GM21381 (cell line): ENCODE measurements around the gene RPP21.

Experiments used
- ATAC-seq: cut with Tn5 transposase; IDR thresholded peaks from one replicate; pipeline ENCODE4 v1.9.1; 2021; ENCODE audit warnings: mild to moderate bottlenecking, moderate library complexity; ENCODE audit not compliant: unreplicated experiment

The RPP21 gene

DNA sequence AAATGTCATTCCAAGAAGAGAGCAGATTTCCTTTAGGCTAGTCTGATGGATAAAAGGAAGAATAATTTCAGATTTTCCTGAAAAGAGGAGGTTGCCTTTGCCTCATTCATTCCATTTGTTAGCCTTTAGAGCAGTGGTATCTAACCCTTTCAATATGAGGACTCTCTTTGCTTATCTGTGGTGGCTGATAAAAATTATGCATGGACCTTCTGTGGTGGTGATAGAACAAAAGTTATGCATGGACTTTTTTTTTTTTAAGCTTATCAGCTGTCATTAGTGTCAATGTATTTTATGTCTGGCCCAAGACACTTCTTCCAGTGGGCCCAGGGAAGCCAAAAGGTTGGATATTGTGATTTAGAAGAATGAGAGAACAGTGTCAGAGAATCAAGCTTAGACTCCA lies 16.6 kb upstream of the RPP21 start:
- no peak for ATAC-seq

DNA sequence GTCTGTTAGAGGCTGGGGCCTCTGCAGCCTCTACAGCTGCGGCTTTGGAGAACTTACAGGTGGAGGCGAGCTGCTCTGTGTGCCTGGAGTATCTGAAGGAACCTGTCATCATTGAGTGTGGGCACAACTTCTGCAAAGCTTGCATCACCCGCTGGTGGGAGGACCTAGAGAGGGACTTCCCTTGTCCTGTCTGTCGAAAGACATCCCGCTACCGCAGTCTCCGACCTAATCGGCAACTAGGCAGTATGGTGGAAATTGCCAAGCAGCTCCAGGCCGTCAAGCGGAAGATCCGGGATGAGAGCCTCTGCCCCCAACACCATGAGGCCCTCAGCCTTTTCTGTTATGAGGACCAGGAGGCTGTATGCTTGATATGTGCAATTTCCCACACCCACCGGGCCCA lies 15.6 kb upstream of the RPP21 start:
- ATAC-seq, result no peak

DNA sequence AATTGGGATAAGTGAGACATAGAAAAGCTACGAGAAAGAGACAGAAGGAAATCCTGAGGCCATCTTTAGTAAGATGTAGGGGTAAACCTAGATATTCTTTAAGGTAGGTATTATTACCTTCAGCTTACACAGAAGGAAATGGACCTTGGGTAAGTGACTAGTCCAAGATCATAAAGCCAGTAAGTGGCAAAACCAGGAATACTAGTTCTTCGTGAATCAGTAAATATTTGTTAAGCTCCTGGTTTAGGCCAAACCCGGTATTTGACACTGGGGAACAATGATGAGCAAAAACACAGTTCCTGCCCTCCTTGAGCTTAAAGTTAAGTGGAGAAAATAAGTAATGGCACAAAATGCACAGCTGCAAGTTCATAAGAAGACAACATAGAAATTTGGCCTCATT lies 13.0 kb upstream of the RPP21 start:
- ATAC-seq, result no peak

DNA sequence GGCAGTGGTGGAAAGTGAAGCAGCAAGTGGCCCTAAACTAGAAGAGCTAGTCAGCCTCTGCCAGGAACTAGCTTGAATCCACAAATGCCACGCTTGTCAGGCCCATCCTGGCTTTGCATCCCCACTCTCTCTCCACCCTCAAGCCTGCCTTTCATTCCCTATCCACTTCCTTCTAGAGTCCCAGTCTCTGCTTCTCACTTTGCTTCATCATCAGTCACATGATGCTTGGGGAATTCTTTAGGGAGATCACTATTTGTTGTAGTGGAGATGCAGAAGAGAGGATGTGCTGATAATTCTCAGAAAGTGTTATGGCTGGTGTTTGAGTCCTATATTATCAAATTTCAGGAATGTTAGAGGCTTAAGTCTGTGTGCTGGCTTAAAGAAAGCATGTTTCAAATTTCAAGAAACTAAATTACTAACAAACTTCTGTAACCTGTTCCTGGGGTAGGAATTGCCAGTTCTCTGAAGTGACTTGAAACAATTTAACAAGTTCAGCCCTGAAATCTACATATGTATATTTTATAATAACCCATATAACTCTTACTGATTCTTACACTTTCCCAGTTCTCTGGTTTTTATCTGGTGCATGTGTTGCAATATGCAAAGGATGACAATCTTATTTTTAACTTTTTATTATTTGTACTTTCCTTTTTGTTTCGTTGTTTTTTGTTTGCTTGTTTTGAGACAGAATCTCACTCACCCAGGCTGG lies 10.7 kb upstream of the RPP21 start:
- no peak for ATAC-seq

DNA sequence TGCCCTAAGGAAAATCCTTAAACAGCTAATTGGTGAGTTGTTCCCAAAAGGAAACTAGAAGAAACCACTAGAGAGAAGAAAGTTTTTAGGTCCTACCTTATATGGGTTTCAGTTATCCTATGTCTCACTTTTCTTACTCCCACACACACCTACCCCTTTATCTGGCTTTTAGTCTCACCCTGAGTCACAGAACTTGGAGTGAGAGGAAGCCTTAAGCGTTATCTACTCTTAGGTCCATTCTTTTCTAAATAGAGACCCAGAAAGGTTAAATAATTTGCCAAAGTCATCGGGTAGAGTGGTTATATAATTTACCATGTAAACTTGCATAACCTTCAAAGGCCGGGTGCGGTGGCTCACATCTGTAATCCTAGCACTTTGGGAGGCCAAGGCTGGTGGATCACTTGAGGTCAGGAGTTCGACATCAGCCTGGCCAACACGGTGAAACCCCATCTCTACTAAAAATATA lies 4.3 kb upstream of the RPP21 start:
- ATAC-seq, result no peak

DNA sequence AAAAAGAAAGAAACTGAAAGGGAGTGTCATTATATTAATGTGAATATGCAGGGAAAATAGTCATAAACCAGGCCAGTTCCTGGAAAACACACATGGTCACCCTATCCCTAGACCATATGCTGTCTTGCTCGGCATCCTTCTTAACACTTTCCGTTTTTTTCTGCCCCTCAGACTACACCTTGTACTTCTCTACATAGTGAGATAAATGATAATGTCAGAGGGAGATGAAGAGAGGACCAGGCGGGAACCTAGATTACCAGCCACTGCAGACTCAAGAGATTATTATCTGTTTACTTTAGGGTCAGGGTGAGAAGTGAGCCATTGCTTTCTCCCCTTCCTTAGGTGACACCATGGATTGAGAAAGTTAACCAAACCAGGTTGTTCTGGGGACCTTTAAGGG lies 3.7 kb upstream of the RPP21 start:
- no peak for ATAC-seq

DNA sequence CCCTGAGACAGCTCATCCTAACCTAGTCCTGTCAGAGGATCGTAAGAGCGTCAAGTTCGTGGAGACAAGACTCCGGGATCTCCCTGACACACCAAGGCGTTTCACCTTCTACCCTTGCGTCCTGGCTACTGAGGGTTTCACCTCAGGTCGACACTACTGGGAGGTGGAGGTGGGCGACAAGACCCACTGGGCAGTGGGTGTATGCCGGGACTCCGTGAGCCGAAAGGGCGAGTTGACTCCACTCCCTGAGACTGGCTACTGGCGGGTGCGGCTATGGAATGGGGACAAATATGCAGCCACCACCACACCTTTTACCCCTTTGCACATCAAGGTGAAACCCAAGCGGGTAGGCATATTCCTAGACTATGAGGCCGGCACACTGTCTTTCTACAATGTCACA lies 3.2 kb upstream of the RPP21 start:
- no peak for ATAC-seq

DNA sequence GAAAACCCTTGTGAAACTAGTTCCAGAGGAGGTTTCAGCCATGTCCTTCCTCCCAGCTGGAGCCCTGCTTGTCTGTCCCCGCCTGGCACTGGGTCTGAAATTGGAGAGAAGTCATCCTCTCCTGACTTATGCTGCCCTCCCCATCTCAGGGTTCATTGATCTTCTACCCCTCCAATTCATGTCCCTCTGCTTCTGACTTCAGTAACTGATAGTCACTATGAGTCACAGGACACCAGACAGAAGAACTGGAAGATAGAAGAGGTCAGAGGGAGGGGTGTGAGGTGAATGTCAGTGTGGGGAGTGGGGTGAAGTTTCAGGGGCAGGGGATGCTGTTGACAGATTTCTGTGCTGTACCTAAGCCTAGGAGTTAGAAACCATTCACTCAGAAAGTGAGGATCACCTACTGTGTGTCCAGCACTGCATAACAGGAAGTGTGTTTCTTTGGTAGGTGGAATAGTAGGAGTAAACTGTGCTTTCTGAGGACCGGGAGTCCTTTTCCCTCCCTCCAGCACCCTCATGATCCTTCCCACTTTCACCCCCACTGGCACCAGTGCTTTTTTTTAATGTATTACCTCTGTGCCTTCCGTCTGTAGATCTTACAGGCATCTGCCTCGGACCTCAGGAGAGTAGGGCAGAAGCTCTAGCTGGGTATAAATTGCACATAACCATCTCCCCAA lies 627 bp upstream of the RPP21 start:
- no peak for ATAC-seq

DNA sequence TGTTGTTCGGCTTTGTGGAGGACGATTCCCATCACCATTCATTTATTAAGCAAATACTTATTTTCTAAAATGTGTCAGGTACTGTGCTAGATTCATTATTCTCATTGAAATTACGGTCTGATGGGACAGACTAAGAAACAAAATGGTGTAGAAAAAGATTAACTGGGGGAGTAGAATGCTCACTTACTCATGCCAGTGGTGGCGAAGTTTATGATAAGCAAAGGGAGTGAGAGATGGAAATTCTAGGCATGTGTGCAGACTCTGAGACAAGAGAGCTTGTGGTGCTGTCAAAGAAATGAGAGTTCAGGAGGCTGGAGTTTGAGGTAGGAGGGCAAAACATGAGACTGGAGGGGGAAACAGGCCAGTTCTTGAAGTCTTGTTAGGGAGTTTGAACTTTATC lies 896 bp downstream of the RPP21 start:
- no peak for ATAC-seq

DNA sequence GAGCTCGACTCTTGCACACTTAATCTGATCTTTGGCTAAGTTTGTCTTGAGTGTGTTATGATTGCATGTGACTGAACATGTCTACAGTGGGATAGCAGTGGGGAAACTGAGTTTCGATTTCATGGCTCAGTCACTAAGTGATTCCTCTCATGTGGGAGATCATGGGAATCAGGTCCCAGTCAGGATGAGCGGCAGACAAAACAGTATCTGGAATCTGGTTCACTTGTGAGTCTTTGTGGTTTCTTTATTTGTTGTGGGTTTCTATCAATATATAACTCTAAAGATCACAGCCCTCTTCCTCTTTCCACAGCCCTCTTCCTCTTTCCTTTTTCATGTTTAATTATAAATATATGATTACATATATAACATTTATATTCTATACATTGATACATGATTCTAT lies 4.0 kb downstream of the RPP21 start:
- no peak for ATAC-seq

DNA sequence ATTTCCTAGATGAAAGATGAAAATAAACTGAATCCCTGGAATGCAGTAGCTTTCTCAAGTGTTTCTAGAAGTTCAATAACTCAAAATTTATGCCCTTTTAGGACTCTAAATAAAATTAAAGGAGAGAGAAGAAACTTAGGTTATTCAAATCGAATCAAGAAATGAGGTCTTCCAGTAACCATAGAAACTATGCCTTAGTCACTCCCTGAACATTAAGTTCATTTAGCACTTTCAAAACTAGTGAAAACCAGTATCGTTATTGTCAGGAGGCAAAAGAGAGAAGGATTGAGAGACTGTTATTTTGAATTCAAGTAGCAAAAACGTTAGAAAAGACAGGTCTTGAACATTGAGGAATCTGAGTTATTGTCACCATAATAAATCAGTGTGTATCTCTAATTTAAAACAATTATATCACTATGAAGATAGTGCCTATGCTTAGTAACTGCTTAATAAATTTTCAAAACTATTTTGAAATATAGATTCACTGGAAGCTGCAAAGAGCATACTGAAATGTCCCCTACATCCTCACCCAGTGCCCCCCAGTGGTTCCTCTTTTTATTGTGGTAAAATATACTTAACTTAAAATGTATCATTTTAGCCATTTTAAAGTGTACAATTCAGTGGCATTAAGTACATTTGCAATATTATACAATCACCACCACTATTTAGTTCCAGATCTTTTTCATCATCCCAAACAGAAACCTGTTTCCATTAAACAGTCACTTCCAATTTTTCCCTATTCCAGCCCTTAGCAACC lies 4.6 kb downstream of the RPP21 start:
- no peak for ATAC-seq

DNA sequence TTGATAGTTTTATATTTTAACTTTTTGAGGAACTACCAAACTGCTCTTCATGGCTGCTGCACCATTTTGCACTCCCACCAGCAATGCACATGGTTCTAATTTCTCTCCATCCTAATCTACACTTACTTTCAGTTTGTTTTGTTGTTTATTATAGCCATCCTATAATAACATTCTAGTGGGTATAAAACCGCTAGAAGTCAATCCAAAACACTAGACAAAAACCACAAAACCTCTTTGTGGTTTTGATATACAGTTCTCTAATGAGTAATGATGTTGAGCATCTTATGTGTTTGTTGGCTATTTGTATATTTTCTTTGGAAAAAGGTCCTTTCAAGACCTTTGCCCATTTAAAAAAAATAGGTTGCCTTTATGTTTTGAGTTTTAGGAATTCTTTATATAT lies 5.6 kb downstream of the RPP21 start:
- ATAC-seq, result no peak

DNA sequence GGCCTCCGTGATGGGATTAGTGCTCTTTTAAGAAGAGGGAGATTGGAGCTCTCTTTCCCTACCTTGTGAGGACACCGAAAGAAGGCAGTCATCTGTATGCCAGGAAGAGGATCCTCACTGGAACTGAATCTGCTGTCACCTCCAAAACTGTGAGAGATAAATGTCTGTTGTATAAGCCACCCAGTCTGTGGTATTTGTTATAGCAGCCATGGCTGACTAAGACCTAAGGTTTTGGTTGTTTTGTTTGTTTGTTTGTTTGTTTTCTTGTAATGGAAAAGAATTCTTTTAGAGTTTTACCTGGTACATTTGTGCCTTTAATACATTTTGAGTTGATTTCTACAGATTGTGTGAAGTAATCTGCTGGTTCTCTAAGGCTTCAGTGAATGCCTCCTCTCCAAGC lies 7.6 kb downstream of the RPP21 start:
- ATAC-seq, result no peak

DNA sequence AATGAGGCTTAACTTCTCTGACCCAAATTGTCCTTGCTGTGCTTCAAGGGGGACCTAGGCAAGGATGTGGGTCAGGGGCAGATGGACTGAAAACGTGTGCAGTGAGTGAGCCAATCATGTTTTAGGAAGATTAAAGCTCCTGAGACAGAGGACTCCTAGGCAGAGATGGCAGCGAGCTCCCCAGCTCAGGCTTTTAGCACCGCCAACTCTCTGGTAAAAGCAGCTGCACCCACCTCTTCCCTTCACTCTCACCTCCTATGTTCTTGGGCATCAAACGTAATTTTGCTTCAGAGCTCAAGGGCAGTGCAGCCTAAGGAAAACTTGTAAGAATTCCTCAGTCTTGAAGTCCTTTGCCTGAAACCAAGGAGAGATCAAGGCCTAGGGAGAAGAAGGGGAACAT lies 10.3 kb downstream of the RPP21 start:
- ATAC-seq, result no peak

DNA sequence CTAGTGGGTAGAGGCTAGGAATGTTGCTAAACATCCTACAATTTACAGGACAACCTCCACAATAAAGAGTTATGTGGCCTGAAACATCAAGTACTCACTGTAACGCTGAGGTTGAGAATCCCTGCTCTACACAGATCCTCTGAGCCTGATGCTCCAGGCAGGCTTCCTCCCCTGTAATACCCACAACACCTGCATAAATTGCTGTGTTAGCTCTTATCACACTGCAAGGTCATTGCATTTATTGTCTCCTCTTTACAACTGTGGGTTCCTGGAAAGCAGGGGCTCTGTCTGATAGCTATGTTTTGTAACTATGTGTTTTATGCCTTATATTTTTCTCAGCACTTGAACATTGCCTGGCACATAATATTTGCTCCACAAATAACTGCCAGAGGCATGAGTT lies 11.6 kb downstream of the RPP21 start:
- ATAC-seq, result no peak

DNA sequence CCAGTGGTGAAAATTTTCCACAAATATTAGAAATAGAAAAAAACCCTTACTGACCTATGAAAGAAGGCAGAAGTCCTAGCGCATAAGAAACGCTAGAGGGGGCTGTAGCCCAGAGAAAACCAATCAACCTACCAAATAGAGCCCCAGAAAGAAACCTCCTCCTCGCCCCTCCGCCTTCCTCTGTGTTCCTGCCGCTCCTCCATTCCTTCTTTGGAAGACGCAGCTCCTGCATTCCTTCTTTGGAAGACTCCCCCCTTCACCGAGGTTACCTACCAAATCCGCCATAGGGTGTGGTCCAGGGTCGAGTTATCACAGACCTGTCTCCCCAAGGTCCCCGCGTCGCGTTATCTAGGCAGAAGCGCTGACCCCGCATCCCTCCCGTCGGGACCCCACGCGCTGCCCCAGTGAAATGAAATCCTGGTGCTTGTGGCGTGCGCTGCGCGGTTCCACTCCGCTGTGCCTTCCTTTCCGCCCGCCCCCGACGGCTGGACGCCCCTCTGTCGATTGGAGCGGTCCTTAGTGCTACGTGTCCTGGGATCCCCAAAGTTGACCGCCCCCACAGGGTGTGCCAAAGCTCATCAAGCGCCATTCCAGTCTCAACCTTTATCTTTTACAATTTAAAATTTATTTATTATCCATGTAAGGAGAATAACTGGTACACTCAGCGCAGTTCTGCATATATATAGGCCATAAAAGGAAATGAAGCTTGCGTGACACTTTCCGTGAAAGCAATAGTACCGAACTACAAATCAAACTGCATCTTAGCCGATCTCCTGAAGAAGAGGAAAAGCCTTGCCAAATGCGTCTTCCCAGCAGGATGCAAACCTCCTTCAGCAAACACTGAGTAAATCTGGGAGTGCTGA lies 13.0 kb downstream of the RPP21 start:
- ATAC-seq, result no peak

DNA sequence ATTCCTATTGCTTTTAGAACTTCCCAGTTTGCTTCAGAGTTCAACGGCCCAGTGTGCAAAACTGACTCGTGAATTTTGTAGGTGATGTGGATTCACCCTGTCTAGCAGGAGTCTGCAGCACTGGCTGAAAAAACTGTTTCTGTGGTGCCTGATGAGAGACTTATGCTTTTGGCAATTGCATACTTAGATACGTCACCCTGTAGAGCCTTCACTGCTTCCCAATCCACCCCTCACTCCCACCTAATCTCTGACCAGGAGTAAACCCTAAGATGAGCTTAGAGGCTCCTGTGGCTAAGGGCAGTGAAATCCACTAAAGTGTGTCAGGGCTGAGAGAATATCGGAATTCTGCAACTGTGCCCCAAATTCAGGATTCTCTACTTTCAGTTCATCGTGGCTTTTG lies 14.3 kb downstream of the RPP21 start:
- no peak for ATAC-seq

DNA sequence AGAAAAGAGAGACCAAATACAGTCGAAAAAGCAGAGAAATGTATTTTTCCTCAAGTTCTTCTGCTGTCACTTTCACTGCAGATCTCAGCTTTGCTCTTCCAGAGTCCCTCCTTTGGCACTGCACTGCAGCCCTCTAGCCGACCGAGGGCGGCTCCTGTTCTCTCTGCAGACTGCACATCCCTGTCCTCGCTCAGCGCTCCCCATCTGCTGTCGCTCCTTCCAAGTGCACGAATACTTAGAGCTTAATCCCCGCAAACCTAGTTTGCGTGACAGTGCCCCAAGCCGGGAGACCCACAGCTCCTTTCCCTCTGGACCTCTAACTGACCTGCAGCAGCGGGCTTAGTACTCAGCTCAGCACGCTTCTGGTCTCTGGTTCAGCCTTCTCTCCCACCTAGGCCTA lies 15.2 kb downstream of the RPP21 start:
- ATAC-seq, result no peak

DNA sequence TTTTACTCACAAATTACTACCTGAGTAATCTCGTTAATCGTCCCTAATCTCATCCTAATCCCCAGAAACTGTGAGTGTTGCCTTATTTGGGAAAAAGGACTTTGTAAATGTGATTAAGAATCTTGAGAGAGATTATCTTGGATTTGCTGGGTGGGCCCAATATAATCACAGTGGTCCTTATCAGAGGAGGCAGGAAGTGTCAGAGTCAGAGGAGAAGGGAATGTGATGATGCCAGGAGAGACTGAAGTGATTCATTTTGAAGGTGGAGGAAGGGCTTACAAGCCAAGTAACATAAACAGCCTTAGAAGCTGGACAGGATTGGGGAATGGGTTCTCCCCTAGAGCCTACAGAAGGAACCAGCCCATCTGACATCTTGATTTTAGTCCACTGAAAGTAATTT lies 16.7 kb downstream of the RPP21 start:
- no peak for ATAC-seq

DNA sequence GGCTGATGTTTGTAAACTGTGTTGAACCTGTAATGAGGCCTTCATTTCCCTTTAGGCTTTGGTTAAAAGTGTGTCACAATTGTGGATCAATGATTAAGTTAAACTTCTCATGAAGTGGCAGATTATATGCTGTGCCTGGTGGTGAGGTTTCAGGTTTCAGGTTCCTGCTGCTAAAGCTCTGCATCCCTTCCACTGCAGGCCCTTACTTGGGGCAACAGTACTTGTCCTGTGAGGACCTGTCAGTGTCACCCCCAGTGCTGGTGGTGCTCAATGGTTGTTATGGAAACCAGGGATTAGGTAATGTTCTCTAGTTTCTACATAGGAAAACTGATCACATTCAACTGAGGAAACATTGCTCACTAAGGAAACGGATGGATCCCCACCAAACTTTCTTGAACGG lies 18.5 kb downstream of the RPP21 start:
- ATAC-seq, result no peak

DNA sequence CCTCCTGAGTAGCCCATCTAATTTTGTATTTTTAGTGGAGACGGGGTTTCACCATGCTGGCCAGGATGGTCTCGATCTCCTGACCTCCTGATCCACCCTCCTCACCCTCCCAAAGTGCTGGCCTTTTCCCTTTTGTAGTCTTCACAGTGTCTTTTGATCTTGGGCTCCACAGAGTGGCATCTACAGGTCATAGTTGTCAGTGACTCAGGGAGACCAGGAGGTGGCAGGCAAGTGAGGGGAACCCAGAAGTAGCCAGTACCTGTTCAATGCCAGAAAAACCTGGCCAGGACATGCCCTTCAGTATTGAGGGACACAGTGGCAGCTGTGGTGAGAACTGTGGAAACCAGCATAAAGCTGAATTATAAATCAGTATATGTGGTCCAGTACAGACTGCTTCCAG lies 19.6 kb downstream of the RPP21 start:
- ATAC-seq, result no peak
